HG03066 (cell line): ENCODE measurements around the gene PYCR2.

Experiments used
- ATAC-seq: cut with Tn5 transposase; IDR thresholded peaks from one replicate; pipeline ENCODE4 v1.9.1; 2021; ENCODE audit warnings: low read depth; ENCODE audit not compliant: unreplicated experiment

Gene PYCR2

DNA sequence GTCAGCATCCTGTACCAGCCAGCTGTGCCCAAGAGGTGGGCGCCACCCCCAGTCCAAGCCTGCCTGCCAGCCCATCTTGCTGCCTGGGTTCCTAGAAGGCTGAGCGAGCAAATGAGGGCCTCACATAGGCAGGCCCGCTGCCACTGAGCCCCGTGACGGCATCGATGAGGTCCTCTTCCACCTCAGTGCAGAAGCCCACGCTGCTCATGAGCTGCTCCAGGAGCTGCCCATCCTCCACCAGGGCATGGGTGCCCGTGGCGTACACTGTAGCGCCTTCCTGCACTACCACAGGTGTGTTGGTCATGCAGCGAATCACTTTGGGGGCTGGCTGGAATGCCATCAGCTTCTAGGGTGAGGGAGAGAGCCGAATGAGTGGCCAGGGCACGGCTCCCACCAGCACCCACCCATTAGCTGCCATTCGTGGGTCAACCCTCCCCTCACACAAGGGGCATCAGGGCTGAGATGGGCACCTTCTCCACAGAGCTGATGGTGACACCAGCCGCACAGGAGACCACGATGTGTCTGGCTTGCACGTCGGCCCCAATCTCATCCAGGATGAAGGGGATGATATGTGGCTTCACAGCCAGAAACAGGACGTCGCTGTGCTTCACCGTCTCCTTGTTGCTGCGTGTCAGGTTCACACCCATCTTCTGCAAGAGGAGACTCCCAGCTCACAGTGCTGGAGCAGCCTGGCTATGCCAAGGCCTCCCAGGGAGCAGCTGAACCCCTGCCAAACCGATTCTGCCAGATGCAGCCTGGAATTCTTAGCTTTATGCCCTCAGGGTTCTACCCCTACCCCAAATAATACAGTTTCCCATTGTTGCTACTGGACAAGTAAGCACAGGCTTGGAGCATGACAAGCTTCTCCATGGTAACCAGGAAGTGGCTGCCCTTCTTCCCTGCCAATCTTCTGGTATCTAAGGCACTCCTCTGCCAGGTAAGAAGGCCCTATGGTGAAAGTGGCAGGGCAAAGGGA lies 2.0 kb downstream of the PYCR2 start:
- no peak for ATAC-seq

DNA sequence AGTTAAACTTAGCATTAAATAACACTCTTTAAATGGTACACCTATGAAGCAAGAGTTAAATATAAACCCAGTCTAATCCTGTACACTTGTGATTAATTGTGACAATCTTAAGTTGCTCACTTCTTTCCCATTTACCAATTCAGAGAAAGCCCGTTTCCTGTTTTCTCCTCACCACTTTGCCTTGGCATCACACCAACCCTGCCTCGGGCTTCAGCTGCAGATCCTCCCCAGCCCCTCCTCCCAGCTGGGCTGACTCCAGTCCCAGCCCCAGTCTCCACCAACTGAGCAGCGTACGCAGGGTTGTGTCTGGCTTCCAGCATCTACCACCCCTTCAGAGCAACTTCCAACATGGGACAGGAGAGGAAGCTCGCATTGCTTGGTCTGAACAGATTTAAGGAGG lies 4.1 kb downstream of the PYCR2 start:
- no peak for ATAC-seq

DNA sequence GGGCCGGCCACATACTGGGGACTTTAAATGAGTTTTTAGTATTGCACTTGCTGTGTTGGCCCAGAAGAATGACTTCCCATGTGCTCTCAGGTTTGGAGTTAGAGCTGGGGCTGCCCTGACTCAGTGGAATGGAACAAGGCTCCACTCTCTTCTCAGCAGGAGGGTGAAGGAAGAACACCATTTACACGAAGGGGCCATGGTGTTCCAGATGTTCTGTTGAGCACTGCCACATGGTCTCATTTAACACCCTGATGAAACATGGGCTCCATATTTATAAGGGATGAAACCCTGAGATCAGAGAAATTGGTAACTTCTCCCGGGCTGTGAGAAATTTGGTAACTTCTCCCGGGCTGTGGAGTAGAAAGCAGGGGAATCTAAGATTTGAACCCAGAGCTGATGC lies 5.8 kb downstream of the PYCR2 start:
- ATAC-seq = no peak

DNA sequence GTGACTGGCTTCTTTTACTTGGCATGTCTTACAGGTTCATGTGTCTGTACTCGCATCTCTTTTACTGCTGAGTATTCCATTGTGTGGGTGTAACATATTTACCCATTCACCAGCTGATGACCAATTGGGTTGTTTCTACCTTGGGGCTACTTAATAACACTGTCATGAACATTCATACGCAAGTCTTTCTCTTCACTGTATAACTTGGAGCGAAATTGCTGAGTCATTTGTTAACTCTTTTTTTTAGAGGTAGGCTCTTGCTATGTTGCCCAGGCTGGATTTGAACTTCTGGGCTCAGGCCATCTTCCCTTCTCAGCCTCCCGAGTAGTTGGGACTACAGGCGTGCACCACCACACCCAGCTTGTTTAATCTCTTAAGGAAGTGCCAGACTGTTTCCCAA lies 6.5 kb downstream of the PYCR2 start:
- no peak for ATAC-seq

DNA sequence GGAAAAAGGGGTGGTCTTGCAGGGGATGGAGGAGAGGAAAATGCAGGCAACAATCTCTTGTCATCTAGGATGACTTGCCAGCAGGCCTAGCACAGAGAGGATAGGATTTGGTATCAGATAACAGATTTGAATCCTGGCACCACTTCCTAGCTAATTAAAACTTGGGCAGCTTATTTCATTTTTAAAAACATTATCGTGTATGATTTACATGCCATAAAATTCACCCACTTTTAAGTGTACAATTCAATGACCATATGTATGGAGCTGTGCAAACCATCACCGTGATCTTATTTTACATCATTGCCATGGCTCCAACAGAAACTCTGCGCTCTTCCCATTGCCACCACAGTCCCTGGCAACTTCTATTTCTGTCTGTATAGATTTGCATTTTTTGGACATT lies 6.9 kb downstream of the PYCR2 start:
- no peak for ATAC-seq

DNA sequence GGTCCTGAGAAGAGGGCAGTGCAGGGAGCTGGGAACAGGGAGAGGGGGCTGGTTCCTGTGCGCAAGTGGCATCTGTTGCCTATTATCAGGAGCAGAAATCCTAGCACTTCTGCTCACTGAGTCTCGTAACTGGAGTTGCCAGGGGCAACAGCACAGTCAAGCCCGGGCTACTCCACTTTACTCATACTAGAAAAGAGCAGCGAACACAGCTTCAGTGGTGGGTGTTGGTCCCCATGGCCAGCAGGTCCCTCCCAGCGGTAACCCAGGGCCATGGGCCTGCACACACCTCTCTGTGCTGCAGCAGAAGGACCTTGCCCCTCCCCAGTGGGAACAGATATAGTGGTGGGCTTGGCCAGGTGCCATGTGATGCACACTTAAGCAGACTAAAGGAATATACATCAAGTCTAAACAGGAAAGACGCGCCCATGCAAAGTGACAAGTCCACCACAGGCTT lies 8.5 kb downstream of the PYCR2 start:
- ATAC-seq = no peak

DNA sequence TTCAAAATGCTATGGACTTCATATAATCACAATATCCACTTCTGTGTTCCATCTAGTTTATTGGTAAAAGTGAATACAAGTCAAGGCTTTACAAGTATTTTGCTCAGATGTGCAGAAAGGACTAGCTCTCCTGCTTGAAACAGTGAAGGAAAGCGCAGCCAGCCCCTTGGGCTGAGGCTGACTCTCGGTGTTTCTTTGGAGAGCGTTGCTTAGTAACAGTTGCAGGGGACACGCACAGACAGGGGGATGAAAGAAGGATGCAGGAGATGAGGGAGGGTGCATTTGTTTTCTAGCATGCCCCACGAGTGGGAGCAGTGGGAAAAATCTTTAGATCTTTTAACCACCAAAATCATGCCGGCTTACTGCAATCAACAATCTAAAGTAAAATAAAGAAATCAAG lies 9.1 kb downstream of the PYCR2 start:
- no peak for ATAC-seq

DNA sequence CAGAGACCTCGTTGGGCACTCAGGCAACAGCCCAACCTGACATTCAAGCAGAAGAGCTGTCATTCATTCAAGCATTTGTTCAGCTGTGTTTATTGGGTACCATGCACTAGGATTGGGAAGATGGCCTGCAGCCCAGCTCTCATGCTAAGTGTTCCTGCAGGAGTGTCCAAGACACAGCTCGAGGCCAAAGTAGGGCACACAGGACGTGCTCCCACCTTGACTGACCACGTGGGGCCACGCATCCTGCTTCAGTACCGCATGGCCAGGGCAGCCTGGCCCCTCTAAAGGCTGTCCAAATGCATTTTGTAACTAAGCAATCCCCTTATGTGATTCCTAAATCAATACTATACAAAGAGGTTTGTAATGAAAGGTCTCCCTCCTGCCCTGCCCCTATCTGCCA lies 9.7 kb downstream of the PYCR2 start:
- ATAC-seq = no peak

DNA sequence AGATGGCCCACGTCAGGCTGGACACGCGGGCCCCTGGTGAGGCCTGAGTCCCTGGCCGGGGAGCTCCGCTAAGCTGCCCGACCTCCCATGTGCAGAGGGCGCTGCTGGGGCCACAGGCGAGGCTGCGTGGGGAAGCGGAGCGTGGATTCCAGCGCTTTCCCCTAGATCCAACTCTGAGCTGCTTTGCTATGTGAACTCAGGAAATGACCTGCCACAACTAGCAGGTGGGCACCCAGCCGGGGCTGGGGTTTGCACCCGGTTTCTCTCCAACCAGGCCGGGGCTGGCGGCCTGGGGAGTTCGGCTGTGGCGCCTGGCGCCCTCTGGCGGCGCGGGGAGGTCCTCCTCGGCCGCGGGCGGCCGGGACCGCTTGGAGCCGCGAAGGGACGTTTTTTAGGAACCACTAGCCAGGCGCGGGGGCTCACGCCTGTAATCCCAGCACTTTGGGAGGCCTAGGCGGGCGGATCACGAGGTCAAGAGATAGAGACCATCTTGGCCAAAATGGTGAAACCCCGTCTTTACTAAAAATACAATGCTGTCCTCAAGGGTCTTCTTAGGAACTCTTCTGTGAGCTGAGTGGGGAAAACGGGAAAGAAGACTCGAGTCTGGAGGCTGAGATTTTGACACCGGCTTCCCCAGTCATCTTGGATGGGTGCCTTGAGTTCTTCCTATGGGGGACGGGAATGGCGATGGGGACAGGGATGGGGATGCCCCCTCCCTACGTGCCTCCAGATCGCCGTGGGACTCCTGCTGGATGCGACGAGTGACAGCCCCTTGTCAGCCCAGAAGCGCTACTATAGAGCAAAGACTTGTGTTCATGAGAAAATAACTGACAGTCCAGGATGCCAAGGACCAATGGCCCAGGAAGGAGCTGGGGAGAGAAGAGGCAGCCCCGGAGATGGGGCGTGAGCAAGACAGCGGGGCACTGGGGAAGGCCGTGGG lies 12.6 kb downstream of the PYCR2 start:
- no peak for ATAC-seq

DNA sequence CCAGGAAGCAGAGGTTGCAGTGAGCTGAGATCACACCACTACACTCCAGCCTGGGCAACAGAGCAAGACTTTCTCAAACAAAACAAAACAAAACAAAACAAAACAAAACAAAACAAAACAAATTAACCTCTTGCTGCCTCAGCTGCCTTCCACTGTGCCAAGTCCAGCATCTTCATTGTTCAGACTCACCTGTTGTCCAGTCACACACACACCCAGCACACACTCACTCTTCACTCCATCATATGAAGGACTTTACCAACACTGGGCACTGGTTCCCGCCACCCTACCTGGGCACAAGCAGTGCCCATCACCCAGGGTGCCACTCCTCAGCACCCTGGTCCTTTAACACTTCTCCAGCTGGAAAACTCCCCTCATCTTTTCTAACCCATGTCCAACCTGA lies 14.6 kb downstream of the PYCR2 start:
- no peak for ATAC-seq

DNA sequence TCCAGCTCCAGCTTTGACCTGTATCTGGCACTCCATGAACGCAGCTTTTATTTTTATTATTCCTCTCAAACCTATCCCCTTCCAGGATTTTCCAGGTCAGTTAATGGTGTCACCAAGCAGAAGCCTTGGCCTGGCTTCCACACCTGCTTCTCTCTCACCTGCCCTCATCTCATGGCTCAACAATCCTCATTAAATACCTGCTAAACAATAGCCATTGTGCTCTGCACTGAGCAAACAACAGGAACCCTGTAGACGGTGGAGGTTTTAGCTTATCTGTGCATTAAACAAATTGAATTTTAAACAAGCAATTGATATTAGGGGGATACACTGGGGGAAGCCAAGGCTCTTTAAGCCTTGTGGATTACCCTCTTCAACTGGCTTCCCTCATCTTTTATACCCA lies 15.3 kb downstream of the PYCR2 start:
- ATAC-seq = no peak

DNA sequence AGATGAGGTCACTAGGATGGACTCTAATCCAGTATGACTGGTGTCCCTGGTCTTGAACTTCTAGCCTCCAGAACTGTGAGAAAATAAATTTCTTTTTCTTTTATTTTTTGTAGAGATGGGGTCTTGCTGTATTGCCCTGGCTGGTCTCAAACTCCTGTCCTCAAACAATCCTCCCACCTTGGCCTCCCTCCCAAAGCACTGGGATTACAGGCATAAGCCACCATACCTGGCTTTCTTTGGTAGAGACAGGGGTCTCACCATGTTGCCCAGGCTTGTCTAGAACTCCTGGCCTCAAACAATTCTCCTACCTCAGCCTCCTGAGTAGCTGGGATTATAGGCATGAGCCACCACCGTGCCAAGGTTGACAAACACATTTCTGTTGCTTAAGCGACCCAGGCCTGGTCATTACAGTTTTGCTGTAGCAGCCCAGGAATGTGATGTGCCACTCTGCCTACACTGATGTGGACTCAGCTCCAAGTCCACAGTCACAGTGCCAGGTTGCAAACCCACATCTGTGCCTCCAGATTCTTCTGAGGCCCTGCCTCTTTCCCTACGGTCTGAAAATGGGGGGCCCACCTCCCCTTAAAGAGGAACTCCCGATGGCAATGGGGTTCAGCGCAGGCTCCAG lies 15.9 kb downstream of the PYCR2 start:
- ATAC-seq = no peak

DNA sequence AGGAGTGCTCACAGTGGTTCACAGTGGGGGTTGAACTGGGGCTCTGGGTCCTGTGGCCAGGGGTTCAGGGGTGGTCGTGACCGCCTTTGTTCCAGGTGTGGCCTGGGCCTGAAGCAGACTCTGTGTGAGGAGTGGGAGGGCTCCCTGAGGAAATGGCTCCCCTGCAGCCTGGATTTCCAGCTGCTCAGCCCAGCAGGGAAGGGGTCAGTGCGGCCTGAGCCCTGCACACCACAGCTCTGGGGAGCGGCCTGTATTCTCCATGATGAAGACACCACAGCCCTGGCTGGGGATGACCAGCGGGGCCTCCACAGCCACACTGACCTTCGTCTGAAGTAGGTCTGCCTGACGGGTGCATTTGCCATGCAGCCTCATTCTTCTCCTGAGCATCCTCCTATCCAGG lies 16.7 kb downstream of the PYCR2 start:
- ATAC-seq = no peak

DNA sequence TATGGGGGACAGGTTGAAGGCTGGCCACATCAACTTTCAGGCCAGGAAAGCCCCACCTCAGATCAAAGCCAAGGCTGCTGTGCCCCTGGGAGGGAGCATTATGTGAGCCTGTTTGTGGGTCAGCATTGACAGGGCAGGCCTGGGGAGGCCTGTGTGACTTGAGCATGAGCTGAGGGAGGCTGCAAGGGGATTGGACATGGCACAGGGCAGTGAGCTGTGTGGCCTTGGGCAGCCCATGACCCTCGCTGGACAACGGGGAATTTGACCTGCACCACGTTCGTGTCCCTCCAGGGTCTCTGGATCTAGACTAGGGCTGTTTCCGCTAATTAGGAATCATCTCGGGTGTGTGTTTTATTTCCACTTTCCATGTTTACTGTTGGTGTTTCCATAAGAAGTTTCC lies 17.6 kb downstream of the PYCR2 start:
- no peak for ATAC-seq

DNA sequence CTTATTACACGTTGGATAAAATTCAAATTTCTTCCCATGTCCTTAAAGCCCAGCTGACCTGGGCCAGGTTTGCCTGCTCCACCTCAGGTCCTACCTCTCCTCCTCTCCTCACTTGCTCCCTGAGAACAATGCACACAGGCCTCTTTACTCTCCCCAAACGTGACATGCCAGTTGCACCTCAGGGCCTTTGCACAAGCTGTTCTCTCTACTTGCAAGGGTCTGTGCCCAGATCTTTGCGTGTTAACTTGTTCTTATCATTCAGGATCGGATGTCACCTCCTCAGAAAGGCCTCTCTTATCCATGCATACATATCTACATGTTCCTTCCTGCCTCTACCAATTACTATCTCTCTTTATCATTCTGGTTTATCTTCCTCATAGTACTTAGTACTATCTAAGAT lies 20.4 kb downstream of the PYCR2 start:
- no peak for ATAC-seq

DNA sequence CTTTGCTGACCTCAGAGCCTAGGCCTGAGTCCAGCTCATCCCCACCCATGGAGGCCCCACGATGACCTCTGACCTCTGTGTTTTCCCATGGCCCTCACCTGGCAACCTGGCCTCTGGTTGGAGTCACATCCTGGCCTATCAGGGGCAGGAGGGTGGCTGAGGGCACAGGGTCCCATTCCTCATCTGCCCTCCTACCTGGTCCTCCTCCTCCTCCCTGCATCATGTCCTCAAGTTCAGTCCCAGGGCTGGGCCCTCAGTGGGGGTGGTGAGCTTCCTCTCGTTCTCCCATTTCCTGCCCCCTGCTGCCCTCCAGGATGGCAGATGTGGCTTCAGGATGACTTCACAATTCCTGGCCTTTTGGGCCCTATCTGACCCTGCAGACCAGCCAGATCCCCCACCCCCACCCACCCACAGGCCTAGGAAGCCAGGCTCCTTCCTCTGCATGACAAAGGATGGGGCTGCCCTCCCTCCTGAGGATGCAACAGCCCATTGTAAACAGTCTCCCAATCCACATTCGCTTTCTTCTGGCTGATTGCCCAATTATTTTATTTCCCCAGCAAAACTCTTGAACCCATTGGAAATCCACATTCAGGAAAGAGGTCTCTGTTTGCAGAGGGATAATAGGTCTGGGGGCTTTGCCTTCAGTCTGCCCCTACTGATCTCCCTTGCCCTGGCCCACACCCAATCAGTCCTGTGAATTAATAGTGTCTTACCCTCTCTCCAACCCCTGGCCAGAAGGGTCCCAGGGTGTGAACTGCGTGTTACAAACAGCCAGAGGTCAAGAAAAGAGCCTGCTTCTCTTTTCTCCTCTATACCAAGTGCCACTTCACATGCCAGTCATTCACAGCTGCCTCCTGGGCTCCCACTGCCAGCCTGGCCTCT lies 24.8 kb downstream of the PYCR2 start:
- no peak for ATAC-seq

DNA sequence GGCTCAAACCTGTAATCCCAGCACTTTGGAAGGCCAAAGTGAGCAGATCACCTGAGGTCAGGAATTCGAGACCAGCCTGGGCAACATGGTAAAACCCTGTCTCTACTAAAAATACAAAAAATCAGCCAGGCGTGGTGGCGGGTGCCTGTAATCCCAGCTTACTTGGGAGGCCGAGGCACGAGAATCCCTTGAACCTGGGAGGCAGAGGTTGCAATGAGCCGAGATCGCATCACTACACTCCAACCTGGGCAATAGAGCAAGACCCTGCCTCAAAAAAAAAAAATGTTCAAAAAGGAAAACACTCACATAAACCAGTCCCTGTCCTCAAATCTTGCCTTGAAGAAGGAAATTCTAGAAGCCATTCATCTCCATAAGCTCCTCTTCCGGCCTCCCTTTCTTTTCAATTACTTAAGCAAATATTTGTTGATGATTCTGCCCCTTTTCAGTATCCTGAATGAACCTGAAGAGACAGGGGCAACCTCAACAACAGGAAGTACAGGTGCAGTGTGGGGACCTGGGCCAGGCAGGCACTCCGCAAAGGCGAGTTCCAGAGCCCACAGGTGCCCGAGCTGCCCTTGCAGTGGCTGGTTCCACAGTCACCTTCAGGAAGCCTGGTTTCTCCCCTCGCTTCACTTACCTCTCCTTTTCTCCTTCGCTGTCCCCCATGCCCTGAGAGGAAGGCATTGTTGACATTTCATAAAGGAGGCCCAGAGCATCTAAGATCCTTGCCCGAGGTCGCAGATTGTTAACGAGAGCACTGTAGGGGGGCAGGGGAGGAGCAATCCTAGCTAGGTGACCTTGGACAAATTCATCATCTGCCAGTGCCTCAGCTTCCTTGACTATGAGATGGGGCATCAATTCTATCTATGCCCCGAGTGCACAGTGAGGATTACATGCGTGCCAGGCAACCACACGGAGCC lies 26.2 kb downstream of the PYCR2 start:
- ATAC-seq = no peak

DNA sequence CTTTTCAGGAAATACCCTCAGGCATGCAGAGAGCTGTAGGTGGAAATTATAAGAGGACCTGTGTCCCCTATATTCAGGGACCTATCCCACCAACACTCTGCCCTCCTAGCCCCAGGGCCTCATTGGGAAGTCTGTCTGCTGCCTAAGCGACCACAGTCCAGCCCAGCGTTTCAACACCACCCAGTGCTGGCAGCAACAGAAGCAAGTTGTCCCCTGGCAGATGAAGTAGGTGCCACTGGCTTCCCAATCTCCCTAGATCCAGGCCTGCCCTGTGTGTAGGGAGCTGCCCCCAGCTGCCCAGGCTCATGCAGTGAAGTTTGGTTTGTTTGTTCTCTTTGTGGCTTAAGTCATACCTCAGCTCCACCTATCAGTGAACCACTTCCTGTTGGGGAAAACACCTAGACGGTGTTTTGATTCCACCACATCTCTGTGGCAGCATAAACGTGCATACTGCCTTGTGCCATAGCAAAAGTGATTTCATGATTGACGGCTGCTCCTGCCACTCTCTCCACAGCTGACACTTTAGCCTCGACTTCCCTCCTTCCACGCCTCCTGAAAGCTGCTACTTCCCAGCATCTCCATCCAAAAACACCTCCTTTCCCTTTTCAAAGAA lies 27.0 kb downstream of the PYCR2 start:
- ATAC-seq = peak; percentile 100
